Common myeloid progenitor, CD34-positive (primary cell): ENCODE results near the gene CEP41.

Experiments used
- CTCF ChIA-PET: fragments of 350-600 bp; sonication (Branson Sonifier 250); formaldehyde crosslinking; loops from one replicate; lab custom pipeline; 2021; ENCODE audit warnings: antibody characterized with exemption; lab: Charles Lee
- POLR2A ChIA-PET: fragments of 350-600 bp; sonication (Branson Sonifier 250); formaldehyde crosslinking; loops from one replicate; lab custom pipeline; 2021; ENCODE audit warnings: antibody characterized with exemption; lab: Charles Lee
- DNase-seq, 3 donors: peaks; one replicate each; pipeline versions ENCODE4 v3.0.0 to v3.0.0-alpha.2; 2013
- H3K27ac ChIP-seq, 2 experiments: 1 replicate in 1 of 2; 2 replicates in 1 of 2; pipeline ENCODE4 v1.7.0; 2013; ENCODE audit warnings: inconsistent platforms in 2 of 2, low read length in 2 of 2, mild to moderate bottlenecking in 2 of 2, low read depth in 1 of 2, moderate library complexity in 1 of 2; ENCODE audit not compliant: severe bottlenecking in 2 of 2, insufficient read depth in 1 of 2, poor library complexity in 1 of 2
- H3K27me3 ChIP-seq, 5 experiments: replicated peaks in 2 of 5; 1 replicate in 3 of 5; 2 replicates in 2 of 5; pipeline versions ENCODE4 v1.6.1 to v1.7.0; 2013; ENCODE audit warnings: low read length in 4 of 5, mild to moderate bottlenecking in 2 of 5, moderate library complexity in 2 of 5, inconsistent platforms in 1 of 5; ENCODE audit not compliant: insufficient read depth in 5 of 5, control insufficient read depth in 4 of 5
- H3K36me3 ChIP-seq, 4 experiments: 1 replicate in 2 of 4; 2 replicates in 2 of 4; pipeline versions ENCODE4 v1.6.1 to v1.7.0; 2013; ENCODE audit warnings: low read length in 3 of 4, control low read depth in 1 of 4, mild to moderate bottlenecking in 1 of 4; ENCODE audit not compliant: control insufficient read depth in 4 of 4, insufficient read depth in 4 of 4
- H3K4me1 ChIP-seq, 4 experiments: 1 replicate in 3 of 4; 2 replicates in 1 of 4; pipeline versions ENCODE4 v1.6.1 to v1.7.1; 2013; ENCODE audit warnings: low read length in 3 of 4, mild to moderate bottlenecking in 3 of 4, control low read depth in 1 of 4, inconsistent platforms in 1 of 4, moderate library complexity in 1 of 4; ENCODE audit not compliant: control insufficient read depth in 4 of 4, insufficient read depth in 4 of 4; ENCODE audit errors: control extremely low read depth in 1 of 4
- H3K4me3 ChIP-seq, 7 experiments: 1 replicate in 4 of 7; 2 replicates in 3 of 7; pipeline versions ENCODE4 v1.5.1 to v1.7.0; 2013; ENCODE audit warnings: mild to moderate bottlenecking in 7 of 7, low read length in 6 of 7, moderate library complexity in 6 of 7, inconsistent platforms in 2 of 7, low read depth in 2 of 7, control low read depth in 1 of 7; ENCODE audit not compliant: insufficient read depth in 4 of 7, control insufficient read depth in 1 of 7; ENCODE audit errors: extremely low read depth in 1 of 7
- H3K9me3 ChIP-seq, 5 experiments: 1 replicate in 4 of 5; 2 replicates in 1 of 5; pipeline versions ENCODE4 v1.6.1 to v1.7.1; 2013; ENCODE audit warnings: low read length in 4 of 5, mild to moderate bottlenecking in 2 of 5, inconsistent platforms in 1 of 5, low read depth in 1 of 5, moderate library complexity in 1 of 5; ENCODE audit not compliant: control insufficient read depth in 4 of 5, insufficient read depth in 2 of 5; ENCODE audit errors: control extremely low read depth in 1 of 5
- WGBS: methylation state at CpG from one replicate; pipeline ENCODE4 v1.1.5; 2013; ENCODE audit not compliant: insufficient coverage; 5-methylcytosine and 5-hydroxymethylcytosine counted together

The CEP41 gene

GRCh38 chr7:130433301-130433700 lies 7.5 kb downstream of the CEP41 start:
- no peaks in the 10 kb centered on the region for H3K9me3 ChIP-seq
- WGBS: 45% methylated on average over 1 of the region's 1 CpG
- peaks cover 0 to 4% (median 0%) of the 10 kb centered on the region in 4 experiments for H3K36me3 ChIP-seq
- peak in 2 of 3 donors; percentile 42 to 57 for DNase-seq
- ChIA-PET POLR2A (no interaction called here), CTCF (interaction anchor here (1.3 kb wide), 1 partner anchor 13 kb away, joined by 3 read pairs; no protein-coding TSS in a partner anchor)
- H3K4me1 ChIP-seq: peaks cover 15 to 37% (median 25%) of the 10 kb centered on the region in 4 experiments
- peak overlapping the region in 2 of 7 experiments; percentile 0 to 25 for H3K4me3 ChIP-seq
- no peaks in the 10 kb centered on the region for H3K27me3 ChIP-seq
- peak overlapping the region in 1 of 2 experiments; percentile 46 for H3K27ac ChIP-seq

DNA sequence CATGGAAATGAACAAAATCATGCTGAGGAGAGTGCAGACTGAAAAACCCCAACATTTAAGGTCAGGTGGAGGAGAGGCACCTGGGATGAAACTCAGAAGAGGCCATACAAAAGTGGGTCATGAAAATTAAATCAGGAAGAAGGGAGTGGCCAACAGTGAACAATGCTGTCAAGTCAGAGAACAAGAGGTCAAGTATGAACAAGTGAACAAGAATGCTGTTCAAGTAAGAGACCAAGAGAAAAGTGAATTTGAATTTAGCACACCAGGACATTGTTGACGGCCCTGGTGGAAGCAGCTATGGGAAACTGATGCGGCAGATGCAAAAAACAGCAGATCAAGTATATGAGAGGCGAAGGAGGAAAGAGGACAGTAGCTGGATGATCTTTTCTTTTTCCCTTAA lies 7.9 kb downstream of the CEP41 start:
- Histone ChIP-seq H3K4me3 (peak overlapping the region in 2 of 7 experiments; percentile 25 to 28), H3K36me3 (peaks cover 0 to 4% (median 0%) of the 10 kb centered on the region in 4 experiments), H3K4me1 (peaks cover 15 to 37% (median 25%) of the 10 kb centered on the region in 4 experiments), H3K9me3 (no peaks in the 10 kb centered on the region), H3K27me3 (no peaks in the 10 kb centered on the region), H3K27ac (peak overlapping the region in 1 of 2 experiments; percentile 46)
- CTCF ChIA-PET: no interaction called here
- POLR2A ChIA-PET: no interaction called here
- no peak for DNase-seq
- WGBS: 96% methylated on average over 3 of the region's 3 CpGs

- ChIA-PET CTCF (interaction anchor here (0.7 to 1.5 kb wide), 2 partner anchors 13 to 18 kb away, joined by 3 to 4 read pairs; no protein-coding TSS in a partner anchor), POLR2A (no interaction called here)
- DNase-seq: no peak
Measured at GRCh38 chr7:130430841-130431666, 9.8 kb downstream of the CEP41 start.

GRCh38 chr7:130430115-130430514 lies 10.7 kb downstream of the CEP41 start:
- WGBS: 80% methylated on average over 1 of the region's 1 CpG
- peaks cover 2 to 7% (median 3%) of the 10 kb centered on the region in 4 experiments for H3K36me3 ChIP-seq
- H3K27ac ChIP-seq: no peak overlapping the region
- peaks cover 15 to 39% (median 26%) of the 10 kb centered on the region in 4 experiments for H3K4me1 ChIP-seq
- peak overlapping the region in 1 of 7 experiments; percentile 30 for H3K4me3 ChIP-seq
- no peak for DNase-seq
- no peaks in the 10 kb centered on the region for H3K9me3 ChIP-seq
- CTCF ChIA-PET: interaction anchor here (0.7 to 1.5 kb wide), 2 partner anchors 14 to 17 kb away, joined by 3 to 4 read pairs; no protein-coding TSS in a partner anchor
- no peaks in the 10 kb centered on the region for H3K27me3 ChIP-seq
- POLR2A ChIA-PET: no interaction called here

More at GRCh38 chr7:130430841-130431666, 9.8 kb downstream of the CEP41 start:
- WGBS: 84% methylated on average over 3 of the region's 5 CpGs
- Histone ChIP-seq H3K4me3 (peak overlapping the region in 2 of 7 experiments; percentile 30 to 48), H3K4me1 (peaks cover 15 to 41% (median 28%) of the 10 kb centered on the region in 4 experiments), H3K9me3 (no peaks in the 10 kb centered on the region), H3K36me3 (peaks cover 0 to 4% (median 3%) of the 10 kb centered on the region in 4 experiments), H3K27me3 (no peaks in the 10 kb centered on the region), H3K27ac (no peak overlapping the region)

GRCh38 chr7:130429019-130429418 lies 11.8 kb downstream of the CEP41 start:
- no peak overlapping the region for H3K4me3 ChIP-seq
- POLR2A ChIA-PET: no interaction called here
- no peaks in the 10 kb centered on the region for H3K9me3 ChIP-seq
- no peaks in the 10 kb centered on the region for H3K27me3 ChIP-seq
- no peak for DNase-seq
- H3K27ac ChIP-seq: no peak overlapping the region
- peaks cover 2 to 7% (median 3%) of the 10 kb centered on the region in 4 experiments for H3K36me3 ChIP-seq
- 100% methylated on average over 4 of the region's 4 CpGs for WGBS
- CTCF ChIA-PET: interaction anchor here (0.9 kb wide), 1 partner anchor 34 kb away, joined by 3 read pairs; no protein-coding TSS in a partner anchor
- H3K4me1 ChIP-seq: peaks cover 15 to 37% (median 26%) of the 10 kb centered on the region in 4 experiments

GRCh38 chr7:130426564-130426963 lies 14.3 kb downstream of the CEP41 start:
- no peak overlapping the region for H3K27ac ChIP-seq
- peak in 2 of 3 donors; percentile 26 to 44 for DNase-seq
- no peaks in the 10 kb centered on the region for H3K9me3 ChIP-seq
- CTCF ChIA-PET: no interaction called here
- no peak overlapping the region for H3K4me3 ChIP-seq
- no peaks in the 10 kb centered on the region for H3K27me3 ChIP-seq
- POLR2A ChIA-PET: no interaction called here
- WGBS: no CpG with 5 or more reads among the region's 4 CpGs
- peaks cover 2 to 7% (median 3%) of the 10 kb centered on the region in 4 experiments for H3K36me3 ChIP-seq
- H3K4me1 ChIP-seq: peaks cover 5 to 27% (median 14%) of the 10 kb centered on the region in 4 experiments

DNA sequence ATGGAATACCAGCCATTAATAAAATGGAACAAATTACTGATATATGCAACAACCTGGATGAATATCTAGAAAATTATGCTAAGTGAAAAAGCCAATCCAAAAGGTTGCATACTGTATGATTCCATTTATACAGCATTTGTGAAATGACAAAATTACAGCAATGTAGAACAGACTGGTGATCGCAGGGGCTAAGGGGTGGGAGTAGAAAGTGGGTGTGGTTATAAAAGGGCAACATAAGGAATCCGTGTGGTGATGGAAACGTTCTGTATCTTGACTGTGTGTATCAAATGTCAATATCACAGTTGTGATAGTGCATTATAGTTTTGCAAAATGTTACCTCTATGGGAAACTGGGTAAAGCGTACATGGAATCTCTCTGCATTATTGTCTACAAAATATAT lies 15.0 kb downstream of the CEP41 start:
- Histone ChIP-seq H3K4me1 (peaks cover 4 to 19% (median 10%) of the 10 kb centered on the region in 4 experiments), H3K27me3 (no peaks in the 10 kb centered on the region), H3K4me3 (no peak overlapping the region), H3K36me3 (peaks cover 2 to 7% (median 3%) of the 10 kb centered on the region in 4 experiments), H3K9me3 (no peaks in the 10 kb centered on the region), H3K27ac (no peak overlapping the region)
- ChIA-PET POLR2A (no interaction called here), CTCF (no interaction called here)
- 100% methylated on average over 3 of the region's 4 CpGs for WGBS
- DNase-seq: no peak
